Gastroesophageal sphincter (tissue), 3 donors: Measurements from ENCODE around the gene IGFBP2.

Source experiments
- EP300 ChIP-seq: sonication (generic); formaldehyde crosslinking; IDR thresholded peaks from one replicate; pipeline ENCODE4 v1.6.1; 2017; ENCODE audit warnings: antibody characterized with exemption, mild to moderate bottlenecking
- POLR2A ChIP-seq, 2 donors: fragments of 450-650 bp; IDR thresholded peaks; one replicate each; pipeline ENCODE4 v1.6.1; 2017; ENCODE audit warnings: antibody characterized with exemption in 2 of 2, mild to moderate bottlenecking in 2 of 2, moderate library complexity in 1 of 2
- TF ChIP-seq, protein P1 (sequence below), 4 experiments: fragments of 200-600 bp in 2 of 4; fragments of 450-650 bp in 2 of 4; sonication (generic) in 1 of 4; IDR thresholded peaks; one replicate each; pipeline ENCODE4 v1.5.1; 2017 to 2019; ENCODE audit warnings: antibody characterized with exemption in 4 of 4, mild to moderate bottlenecking in 2 of 4, moderate library complexity in 2 of 4

DNA sequence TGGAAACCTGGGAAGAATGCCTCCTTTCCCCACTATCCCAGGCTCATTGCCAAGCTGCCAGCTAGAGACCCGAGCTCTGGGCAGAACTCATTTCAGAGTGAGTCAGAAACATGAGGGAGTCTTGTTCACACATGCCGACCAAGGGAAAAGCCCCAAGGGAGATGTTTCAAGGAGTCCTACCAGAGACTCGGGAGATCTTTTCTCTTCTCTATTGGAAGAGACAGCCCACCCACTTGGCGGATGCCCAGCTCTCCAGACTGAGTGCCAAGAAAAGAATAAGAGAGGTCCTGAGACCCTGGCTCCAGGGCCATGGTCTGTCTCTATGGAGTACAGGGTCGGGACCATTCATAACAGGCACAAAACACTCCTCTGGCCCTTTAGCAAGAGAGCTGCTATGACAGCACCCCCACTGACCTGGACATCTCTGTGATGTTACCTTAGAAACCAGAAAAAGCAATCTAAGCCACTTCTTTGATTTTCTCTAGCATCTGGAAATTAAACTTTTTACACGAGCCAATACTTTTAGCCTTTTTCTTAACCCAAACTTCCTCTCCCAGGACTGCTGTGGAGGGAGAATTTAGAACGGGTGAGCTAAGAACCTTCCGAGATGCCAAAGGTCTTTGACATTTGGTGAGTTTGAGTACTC is 80.6 kb downstream of the IGFBP2 start:
- no peak for TF ChIP-seq POLR2A (IDR thresholded peaks at IDR 0.05)
- TF ChIP-seq, protein P1, sequence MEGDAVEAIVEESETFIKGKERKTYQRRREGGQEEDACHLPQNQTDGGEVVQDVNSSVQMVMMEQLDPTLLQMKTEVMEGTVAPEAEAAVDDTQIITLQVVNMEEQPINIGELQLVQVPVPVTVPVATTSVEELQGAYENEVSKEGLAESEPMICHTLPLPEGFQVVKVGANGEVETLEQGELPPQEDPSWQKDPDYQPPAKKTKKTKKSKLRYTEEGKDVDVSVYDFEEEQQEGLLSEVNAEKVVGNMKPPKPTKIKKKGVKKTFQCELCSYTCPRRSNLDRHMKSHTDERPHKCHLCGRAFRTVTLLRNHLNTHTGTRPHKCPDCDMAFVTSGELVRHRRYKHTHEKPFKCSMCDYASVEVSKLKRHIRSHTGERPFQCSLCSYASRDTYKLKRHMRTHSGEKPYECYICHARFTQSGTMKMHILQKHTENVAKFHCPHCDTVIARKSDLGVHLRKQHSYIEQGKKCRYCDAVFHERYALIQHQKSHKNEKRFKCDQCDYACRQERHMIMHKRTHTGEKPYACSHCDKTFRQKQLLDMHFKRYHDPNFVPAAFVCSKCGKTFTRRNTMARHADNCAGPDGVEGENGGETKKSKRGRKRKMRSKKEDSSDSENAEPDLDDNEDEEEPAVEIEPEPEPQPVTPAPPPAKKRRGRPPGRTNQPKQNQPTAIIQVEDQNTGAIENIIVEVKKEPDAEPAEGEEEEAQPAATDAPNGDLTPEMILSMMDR (IDR thresholded peaks at IDR 0.05), result no peak
- TF ChIP-seq EP300, result no peak
